AG08396 (cell line): ENCODE measurements around the gene ATP6V0A4.
A peak's percentile ranks its signal among the peaks of the same experiment; 100 is the strongest.
"Not testable (repeated sequence)": the region's sequence is repeated elsewhere in the genome, so short reads cannot be mapped to it uniquely, and the experiment has no call there.

ENCODE experiments used
- DNase-seq: peaks from one replicate; pipeline ENCODE4 v3.0.0; 2012; ENCODE audit warnings: low spot score, mixed read lengths

The ATP6V0A4 gene

DNA sequence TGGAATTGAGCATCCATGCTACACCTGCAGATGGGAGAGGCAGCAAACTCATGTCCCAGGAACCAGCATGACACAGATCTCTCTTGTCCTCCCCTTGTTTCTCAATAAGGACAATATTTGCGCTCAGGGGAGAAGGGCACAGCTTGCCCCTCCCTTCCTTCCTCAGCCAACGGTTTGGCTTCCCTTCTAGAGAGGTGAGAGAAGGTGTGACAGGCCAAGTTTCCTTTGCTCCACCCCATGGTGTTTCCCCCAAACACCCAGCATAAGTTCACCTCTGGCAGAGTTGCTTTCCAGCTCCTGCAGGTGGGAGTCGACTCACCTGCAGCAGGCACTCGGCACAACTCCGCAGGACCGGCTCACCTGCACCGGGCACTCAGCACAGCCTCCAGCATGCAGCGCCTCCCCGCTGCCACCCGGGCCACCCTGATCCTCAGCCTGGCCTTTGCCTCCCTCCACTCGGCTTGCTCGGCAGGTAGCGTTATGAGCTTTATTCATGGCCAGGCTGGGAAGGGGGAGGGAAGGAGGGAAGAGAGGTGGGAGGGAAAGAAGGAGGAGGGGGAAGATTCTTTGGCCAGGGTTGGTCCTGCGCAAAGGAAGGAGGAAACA, at the start of gene ATP6V0A4, which contains the start of gene TMEM213:
TSS of gene ATP6V0A4 (minus strand) at position 482 of the 606 bp plus-strand sequence. CDS start 26,949 bp downstream, outside the sequence.
TSS of gene TMEM213 (plus strand) at position 280 of the 606 bp plus-strand sequence. CDS start at position 391, 111 bp downstream.
- no peak for DNase-seq

DNA sequence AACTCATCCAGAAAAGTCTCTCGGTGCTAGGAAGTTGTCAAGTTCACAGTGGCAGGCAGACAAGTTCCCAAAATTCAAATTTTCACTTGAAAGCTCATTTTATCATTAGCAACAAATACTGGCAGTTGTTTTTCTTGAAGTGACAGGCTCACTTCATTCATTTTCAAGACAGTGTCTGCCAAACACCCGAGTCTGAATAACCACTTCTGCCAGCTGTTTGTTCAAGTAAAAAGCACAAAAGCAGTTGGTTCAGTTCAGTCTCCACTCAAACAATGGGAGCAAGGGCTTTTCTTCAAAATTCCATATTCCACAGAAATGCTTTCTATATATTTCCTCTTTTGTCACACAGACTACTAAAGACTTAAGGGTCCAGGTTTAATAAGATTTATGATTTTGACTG, 47.7 kb upstream of the ATP6V0A4 start:
- DNase-seq: no peak

DNA sequence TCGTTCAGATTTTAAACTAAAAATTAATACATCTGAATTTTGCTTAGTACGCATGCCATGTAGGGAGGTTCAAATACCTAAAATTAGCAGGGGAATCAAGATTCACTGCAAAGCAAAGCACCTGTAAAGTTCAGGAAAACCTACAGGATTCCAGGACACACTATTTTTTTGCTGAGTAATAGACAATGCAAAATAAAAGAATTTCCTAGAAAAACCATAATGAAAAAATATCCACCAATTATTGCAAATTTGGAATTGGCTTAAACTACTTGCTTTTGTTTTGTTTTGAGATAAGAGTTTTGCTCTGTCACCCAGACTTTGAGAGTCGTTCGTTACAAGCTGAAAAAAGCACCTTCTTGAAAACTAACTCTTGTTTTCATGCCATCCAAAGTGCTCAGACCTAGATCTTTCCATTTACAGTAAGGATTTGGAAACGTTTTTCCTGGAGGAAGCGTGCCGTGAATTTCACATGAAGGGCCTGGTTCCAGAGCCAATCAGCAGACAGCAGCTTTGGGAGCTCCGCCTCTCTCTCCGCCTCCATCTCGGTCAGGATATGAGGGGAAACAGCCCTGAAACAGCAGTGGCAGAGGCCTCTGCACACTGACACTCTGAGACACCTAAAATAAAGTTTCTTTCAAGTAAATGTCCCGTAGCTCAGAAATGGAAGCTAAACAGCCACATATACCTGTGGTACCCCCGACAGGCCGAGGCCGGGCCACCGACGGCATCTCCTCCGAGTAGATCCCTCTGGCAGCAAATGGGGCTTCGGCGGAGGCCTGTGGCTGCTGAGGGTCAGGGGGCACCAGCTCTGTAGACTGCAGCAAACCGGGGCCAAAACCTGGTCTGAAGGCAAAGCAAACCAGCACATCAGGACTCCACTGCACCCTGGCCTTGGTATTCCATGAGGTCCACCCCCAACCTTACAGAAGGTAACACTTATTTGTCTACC, 45.9 kb upstream of the ATP6V0A4 start:
- DNase-seq: no peak

DNA sequence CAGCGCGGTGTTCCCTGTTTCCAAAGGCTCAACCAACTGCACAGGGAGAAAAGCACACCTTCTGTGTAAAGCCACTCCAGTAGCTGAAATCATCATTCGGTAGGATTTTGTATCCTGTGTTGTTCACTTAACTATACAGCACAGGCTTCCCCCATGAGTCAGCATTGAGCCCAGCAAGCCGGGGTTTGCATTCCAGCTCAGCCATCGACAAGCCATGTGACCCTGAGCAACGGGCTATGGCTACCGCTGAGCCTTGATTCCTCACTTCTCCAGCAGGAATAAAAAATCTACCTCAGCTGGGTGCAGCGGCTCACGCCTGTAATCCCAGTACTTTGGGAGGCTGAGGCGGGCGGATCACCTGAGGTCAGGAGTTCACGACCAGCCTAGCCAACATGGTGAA, 44.1 kb upstream of the ATP6V0A4 start:
- peak; percentile 32 for DNase-seq

DNA sequence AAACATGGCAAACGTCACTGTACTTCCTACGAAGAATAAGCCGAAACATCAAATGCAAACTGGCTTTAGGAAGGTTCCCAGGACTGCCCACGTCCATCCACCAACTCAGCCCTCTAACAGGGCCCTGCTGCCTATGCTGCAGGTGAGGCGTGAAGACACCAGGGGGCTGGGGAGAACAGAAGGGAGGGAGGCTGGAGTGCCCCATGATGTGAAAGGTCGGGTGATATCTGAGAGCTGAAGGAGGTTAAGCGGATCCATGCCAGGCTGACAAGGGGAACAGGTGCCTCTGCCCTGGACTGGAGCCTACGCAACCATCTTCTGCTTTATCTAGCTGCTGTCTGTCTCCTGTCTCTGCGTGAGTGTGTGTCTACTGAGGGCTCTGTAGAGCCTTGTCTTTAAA, 40.2 kb upstream of the ATP6V0A4 start:
- DNase-seq: no peak

DNA sequence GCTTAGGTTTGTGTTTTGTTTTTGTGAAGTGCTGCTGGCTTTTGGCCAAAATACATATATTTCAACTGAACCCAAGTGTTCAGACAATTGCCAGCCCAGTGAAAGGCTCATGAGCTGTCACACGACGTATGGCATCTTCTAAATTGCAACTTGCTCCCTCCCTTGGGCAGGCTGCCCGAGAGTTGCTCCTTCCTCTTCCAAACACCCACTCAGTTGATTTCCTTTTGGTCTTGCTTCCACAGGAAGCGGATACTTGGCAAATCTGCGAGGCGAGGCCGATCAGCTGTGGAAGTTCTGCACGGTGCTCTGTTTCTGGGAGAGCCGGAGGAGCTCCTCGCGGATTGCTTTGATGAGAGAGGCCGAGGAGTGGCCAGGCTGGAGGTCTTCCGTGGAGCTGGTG, 39.6 kb upstream of the ATP6V0A4 start:
- DNase-seq: no peak

DNA sequence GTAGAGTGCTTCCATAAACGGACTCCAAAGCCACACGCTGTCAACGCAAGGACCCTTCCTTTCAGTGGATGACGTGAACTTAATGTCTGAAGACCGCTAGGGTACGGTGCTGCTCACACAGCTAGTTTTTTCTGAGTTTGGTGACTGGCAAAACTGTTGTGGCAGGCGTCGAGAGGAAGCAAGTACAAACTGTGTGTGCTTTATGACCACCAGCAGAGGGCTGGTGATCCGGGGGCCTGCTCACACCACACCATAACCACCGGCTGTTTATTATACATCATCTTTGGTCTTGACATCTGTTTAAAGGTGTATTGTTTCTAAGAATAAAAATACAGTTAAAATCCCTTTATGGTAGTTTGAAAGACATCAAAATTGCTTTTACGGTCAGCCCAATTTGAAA, 37.1 kb upstream of the ATP6V0A4 start:
- no peak for DNase-seq

DNA sequence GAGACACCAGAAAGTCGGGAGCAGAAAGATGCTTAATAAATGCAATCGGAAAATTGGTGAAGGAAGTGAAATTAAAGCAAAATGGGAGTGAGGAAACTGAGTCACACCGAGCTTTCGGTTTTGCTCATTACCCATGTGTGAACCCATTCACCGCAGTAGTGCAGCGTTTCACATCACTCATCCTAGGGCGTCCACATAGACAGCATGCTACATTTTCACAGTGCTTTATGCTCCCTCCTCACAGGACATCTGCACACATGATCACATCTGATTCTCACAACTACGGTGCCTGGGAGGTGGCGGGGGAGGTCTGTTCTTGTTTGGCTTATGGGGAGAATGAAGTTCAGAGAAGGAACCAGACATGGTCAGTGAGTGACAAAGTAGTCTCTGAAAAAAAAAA, 36.6 kb upstream of the ATP6V0A4 start:
- no peak for DNase-seq

DNA sequence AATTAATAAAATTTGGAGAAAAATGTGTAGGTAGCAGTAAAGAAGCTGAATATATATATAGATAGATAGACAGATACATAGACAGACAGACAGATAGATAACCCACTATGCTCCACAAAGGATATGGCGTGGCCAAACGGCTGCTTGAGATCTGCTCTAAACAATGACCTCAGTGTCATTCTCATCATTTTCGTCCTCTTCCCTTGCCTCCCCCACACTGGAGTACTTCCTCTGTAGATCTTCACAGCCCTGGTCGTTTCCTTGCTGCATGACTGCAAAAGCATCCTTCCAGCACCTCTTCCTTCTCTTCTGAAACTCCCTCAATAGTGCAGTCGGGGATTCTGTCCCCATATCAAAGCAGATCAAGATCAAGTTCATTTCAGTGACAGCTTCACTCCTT, 35.6 kb upstream of the ATP6V0A4 start:
- no peak for DNase-seq

DNA sequence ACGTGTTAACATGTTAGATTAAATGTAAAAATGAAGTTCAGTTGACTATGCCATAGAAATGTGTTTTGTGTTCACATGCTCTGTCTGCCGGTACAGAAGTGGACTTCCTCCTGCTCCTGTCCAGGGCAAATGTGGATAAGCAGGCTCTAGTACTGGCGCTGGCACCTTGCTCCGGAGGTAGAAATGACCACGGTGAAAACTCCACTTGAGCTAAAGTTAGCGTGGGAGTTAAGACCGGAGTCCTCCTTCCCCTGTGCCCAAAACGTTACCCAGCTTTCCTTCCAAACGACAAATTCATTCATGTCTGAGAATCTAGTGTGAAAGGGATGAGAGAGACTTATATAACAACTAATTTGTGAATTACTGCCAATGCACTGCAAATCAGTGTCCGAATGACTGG, 35.0 kb upstream of the ATP6V0A4 start:
- DNase-seq: no peak

DNA sequence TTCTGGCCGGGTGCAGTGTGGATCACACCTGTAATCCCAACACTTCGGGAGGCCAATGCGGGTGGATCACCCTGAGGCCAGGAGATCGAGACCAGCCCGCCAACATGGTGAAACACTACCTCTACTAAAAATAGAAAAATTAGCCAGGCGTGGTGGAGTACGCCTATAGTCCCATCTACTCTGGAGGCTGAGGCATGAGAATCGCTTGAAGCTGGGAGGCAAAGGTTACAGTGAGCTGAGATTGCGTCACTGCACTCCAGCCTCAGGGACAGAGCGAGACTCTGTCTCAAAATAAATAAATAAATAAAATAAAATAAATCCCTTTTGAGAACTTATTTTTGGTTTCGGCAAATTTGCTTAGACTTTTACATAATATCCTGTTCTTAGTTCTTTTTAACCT, 31.3 kb upstream of the ATP6V0A4 start:
- no peak for DNase-seq

DNA sequence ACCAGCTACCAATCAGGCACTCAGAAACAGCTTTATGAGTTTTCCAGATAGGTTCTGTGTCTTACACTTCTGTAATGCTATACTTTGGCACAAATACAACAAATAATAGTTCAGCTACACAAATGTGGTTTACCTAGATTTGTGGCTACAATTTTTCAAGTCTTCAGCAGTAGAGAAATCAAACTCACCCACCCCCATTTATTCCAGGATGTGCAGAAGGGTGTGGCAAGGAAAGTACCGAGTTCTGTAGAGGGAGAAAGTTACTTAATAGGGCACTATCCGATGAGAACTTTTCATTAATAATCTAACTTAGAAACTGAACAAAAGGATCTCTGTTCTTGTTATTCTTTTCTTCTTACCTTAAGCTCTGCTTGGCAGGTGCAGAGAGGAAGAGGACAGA, 30.3 kb upstream of the ATP6V0A4 start:
- no peak for DNase-seq

DNA sequence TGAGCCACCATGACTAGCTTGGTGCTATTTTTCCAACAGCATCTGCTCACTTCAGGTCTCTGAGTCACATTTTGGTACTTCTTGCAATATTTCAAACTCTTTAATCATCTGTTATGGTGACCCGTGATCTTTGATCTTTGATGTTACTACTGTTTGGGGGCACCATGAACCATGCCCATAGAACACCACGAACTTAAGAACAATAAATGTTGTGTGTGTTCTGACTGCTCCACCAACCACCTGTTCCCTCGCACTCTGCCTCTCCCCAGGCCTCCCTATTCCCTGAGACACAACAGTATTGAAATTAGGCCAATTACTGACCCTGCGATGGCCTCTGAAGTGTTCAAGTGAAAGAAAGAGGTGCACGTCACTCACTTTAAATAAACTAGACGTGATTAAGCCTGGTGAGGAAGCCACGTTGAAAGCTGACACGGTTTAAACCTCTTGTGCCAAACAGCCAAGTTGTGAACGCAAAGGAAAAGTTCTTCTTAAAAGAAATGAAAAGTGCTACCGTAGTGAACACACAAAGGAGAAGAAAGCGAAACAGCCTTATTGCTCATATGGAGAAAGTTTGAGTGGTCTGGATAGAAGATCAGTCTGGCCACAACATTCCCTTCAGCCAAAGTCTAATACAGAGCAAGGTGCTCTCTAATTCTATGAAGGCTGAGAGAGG, 27.2 kb upstream of the ATP6V0A4 start:
- no peak for DNase-seq

DNA sequence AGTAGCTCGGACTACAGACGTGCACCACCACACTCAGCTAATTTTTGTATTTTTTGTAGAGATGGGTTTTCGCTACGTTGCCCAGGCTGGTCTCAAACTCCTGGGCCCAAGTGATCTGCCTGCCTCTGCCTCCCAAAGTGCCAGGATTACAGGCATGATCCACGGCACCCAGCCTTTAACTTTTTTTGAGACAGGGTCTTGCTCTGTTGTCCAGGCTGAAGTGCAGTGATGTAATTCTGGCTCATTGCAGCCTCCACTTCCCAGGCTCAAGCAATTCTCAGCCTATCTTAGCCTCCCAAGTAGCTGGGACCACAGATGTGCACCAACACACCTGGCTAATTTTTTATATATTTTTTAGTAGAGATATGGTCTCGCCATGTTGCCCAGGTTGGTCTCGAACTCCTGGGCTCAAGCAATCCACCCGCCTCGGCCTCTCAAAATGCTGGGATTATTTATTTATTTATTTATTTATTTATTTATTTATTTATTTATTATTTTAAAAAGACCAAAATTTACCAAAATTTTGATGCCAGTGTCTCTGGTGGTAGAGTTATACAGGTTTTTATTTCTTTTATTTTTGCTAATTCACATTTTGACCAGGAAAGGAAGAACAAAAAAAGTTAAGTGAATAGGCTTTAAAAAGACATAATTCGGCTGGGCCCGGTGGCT, 25.0 kb upstream of the ATP6V0A4 start:
- DNase-seq: no peak

DNA sequence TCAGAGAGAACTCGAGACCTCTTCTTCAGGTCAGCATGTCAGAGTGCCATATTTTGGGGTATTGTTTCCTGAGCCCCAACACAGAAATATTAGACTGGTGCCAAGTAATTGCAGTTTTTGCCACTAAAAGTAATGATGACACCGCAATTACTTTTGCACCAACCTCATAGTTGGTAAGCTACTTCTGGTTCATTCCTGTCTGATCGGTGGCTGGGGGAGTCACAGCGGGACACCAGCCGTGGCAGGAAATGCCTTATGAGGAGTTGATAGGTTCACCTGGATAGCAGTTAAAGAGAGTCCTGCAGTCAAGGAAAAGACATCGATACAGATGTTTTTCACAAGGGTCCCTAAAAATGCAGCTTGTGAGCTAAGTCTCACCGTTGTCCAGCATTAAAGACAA, 23.9 kb upstream of the ATP6V0A4 start:
- DNase-seq: no peak

DNA sequence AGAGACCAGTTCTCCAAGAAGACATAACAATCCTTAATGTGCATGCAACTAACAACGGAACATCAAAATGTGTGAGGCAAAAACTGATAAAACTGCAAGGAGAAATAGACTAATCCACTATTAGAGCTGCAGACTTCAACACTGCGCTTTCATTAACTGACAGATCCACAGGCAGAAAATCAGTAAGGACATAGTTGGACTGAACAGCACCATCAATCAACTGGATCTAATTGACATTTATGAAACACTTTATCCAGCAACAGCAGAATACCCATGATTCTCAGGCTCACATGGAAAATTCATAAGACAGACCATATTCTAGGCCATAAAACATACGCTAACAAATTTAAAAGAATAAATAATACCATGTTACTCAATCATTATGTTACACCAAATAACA, 21.6 kb upstream of the ATP6V0A4 start:
- no peak for DNase-seq

DNA sequence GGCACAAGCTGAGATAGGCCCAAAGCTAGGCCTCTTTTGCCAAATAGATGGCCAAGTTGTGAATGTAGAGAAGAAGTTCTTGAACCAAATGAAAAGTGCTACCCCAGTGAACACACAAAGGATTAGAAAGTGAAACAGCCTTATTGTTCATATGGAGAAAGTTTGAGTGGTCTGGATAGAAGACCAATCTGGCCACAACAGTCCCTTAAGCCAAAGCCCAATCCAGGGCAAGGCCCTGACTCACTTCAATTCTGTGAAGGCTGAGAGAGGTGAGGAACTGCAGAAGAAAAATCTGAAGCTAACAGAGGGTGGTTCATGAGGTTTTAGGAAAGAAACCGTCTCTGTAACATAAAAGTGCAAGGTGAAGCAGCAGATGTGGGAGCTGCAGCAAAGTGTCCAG, 18.7 kb upstream of the ATP6V0A4 start:
- no peak for DNase-seq

DNA sequence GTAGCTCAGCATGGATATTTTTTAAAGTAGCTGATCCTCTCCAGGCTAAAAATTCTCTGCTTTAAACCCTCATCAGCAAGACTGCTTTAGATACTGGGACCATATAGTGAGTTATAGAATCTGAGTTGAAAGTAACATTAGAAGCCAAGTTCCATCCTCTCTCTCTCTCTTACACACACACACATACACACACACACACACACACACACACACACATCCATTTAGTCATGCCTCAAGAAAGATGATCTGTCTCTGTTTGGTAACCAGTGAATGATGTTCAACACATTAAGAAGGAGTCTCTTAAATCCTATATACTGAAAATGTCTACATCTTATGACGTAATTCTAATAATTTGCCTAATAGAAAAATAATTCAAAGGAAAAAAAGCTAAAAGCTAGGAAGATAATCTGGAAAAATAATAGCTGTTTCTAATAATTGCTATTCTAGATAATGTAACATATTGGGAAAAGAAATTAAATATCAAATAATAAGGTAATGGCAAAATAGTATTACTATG, 16.9 kb upstream of the ATP6V0A4 start:
- DNase-seq: no peak

DNA sequence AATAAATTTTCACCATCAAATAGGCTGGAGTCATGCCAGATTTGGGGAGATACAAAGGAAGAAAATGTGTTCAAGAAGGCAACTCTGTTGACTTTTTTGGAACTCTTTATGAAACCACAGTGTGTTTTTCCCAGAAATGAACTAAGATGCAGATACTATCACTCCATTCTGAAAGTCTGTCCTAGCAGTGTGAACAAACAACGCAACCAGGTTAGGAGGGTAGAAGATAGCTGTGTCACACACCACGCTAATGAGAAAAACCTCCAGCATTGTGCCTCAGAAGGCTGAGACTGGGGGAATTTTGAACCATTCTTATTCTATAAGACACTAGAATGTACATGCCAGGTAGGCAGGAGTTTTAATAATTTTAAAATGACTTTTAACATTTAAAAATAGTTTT, 15.9 kb upstream of the ATP6V0A4 start:
- no peak for DNase-seq

DNA sequence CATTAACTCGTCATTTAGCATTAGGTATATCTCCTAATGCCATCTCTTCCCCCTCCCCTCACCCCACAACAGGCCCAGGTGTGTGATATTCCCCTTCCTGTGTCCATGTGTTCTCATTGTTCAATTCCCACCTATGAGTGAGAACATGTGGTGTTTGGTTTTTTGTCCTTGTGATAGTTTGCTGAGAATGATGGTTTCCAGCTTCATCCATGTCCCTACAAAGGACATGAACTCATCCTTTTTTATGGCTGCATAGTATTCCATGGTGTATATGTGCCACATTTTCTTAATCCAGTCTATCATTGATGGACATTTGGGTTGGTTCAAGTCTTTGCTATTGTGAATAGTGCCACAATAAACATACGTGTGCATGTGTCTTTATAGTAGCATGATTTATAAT, 13.3 kb upstream of the ATP6V0A4 start:
- not testable (repeated sequence) for DNase-seq

DNA sequence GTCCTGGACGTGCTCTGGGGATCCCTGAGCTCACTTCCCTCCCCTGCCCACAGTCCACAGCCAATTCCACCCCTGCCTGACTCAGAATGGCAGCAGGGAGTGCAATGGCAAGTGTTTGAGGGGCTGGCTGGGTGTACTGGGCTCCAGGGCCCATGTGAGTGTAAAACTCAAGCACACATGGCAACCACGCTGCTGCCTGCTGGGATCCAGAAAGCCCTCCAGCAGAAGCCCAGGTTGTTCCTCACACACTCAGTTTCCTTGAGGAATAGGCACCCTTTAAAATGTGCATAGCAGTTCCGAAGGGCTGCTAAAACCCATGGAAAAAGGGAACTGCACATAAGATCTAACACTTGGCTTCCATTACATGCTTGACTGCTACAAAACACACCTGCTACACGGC, 11.3 kb upstream of the ATP6V0A4 start:
- DNase-seq: no peak

DNA sequence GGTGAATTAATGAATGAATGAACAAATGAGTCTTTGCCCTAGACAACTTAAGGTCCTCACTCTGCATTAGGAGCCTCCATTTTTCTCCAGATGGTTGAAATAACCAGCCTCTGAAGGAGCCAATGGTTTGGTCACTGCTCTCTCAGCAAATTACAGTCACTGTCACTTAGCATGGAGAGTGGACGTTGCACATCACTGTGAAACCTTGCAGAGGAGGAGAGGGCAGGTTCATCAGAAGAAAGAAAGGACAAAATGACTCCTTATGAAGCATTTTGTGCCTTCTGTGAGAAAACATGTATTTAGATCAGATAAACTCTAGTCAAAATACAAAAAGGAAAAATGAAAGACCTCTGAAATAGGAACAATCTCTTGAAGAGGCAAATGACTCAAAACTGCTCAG, 6.6 kb upstream of the ATP6V0A4 start:
- no peak for DNase-seq
